ENCODE measurements around the gene FKBP1B.
"Not testable (repeated sequence)": the region's sequence is repeated elsewhere in the genome, so short reads cannot be mapped to it uniquely, and the experiment has no call there.

The FKBP1B gene

GRCh38 chr2:24049485-24050021 is at the start of gene FKBP1B:
Gene FKBP1B, plus strand, starts transcription at chr2:24049741. Its CDS starts 109 bp downstream, at chr2:24049850.
- DNase-seq = peak; percentile 65 to 72
- TF ChIP-seq POLR2A (IDR thresholded peaks at IDR 0.05; ENCODE audit: low read length) (no peak), GATA1 (IDR thresholded peaks at IDR 0.05; ENCODE audit: low read depth, low read length) (no peak)

DNA sequence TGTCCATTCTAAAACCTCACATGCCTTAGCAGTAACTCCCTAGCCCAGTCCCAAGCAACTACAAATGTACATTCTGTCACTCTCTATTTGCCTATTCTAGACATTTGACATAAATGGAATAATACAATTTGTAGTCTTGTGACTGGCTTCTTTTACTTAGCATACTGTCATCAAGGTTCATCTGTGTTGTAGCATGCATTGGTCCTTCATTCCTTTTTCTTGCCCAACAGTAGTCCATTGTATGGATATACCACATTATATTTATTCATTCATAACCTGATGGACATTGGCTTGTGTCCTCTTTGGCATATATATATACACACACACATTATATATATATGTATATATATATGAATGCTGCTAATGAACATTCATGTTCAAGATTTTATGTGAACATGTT is 41.8 kb upstream of the FKBP1B start:
- TF ChIP-seq POLR2A (IDR thresholded peaks at IDR 0.05; ENCODE audit: low read length) = no peak
- TF ChIP-seq GATA1 (IDR thresholded peaks at IDR 0.05; ENCODE audit: low read depth, low read length) = no peak
- no peak for DNase-seq

DNA sequence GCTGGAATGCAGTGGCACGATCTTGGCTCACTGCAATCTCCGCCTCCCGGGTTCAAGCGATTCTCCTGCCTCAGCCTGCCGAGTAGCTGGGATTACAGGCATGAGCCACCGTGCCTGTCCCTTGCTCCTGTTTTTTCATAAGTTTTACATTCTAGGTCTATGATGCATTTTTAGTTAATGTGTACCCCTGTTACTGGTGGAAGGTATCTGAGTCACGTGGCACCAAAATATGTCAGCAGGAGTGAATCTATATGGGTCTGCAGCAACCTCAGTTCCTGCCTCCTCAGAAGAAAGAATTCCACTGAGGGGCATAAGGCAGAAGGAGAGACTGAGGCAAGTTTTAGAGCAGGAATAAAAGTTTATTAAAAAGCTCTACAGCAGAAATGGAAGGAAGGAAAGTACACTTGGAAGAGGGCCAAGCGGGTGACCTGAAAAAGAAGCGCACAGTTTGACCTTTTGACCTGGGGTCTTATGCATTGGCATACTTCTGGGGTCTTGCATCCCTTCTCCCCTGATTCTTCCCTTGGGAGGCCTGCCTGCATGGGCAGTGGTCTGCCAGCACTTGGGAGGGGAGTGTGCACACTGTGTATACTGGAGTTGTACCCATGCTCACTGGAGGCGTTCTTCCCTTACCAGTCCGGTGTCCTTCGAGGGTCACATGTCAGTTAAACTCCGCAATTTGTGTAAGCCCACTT is 40.7 kb upstream of the FKBP1B start:
- no peak for DNase-seq
- TF ChIP-seq POLR2A (IDR thresholded peaks at IDR 0.05; ENCODE audit: low read length) = no peak
- TF ChIP-seq GATA1 (IDR thresholded peaks at IDR 0.05; ENCODE audit: low read depth, low read length) = no peak

DNA sequence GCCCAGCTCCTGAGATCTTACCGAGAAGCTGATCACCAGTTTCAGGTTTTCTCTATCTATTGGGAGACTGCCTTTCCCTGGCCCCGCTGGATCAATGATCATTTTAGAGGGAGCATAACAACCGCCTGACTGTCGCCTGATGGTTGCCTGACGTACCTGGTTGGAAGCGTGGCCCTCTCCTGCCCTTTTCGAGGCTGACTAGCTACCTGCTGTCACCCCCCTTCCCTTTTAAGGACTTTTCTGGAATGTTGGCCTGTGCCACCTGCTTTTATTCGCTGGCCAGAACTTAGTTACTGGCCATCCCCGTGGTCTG is 40.2 kb upstream of the FKBP1B start:
- TF ChIP-seq POLR2A (IDR thresholded peaks at IDR 0.05; ENCODE audit: low read length) (no peak), GATA1 (IDR thresholded peaks at IDR 0.05; ENCODE audit: low read depth, low read length) (no peak)
- DNase-seq = no peak

DNA sequence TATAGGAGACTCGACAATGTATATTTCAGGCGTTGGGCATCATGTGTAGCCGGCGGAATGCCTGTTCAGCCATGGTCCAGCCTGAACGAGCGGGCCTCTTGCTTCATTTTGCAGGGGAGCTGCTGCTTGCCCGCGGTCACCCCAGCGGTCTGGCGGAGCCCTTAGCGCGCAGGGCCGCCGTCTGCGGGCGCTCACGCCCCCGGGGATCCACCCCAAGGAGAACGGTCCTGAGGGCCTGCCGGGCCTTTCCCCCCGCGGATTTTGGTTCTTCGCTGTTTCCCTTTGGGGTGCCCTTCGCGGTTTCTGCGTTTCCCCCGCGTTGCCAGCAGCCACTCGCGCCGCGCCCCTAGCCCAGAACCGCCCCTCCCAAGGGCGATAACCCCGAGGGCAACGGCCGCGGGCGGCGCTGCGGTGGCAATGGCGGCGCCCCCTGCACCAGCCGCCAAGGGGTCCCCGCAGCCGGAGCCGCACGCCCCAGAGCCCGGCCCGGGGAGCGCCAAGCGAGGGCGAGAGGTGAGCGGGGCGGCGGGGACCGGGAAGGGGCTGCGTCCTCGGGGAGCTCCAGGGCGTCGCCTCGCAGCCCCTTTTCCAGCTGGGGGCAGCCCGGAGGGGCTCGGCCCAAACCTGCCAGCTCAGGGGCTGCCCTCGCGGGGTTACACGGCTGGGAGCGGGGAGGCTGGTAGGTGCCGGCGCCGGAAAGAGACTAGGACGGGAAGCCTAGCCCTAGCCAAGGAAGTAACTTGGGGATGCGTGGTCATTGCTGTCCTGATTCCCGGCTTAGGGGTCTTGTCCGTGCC is 39.7 kb upstream of the FKBP1B start, which contains the start of gene MFSD2B:
TSS of gene MFSD2B (plus strand) at position 406 of the 797 bp plus-strand sequence. CDS start at position 418, 12 bp downstream.
- DNase-seq = peak; percentile 87 to 91
- TF ChIP-seq GATA1 (IDR thresholded peaks at IDR 0.05; ENCODE audit: low read depth, low read length) (no peak), POLR2A (IDR thresholded peaks at IDR 0.05; ENCODE audit: low read length) (peak; percentile 80)

DNA sequence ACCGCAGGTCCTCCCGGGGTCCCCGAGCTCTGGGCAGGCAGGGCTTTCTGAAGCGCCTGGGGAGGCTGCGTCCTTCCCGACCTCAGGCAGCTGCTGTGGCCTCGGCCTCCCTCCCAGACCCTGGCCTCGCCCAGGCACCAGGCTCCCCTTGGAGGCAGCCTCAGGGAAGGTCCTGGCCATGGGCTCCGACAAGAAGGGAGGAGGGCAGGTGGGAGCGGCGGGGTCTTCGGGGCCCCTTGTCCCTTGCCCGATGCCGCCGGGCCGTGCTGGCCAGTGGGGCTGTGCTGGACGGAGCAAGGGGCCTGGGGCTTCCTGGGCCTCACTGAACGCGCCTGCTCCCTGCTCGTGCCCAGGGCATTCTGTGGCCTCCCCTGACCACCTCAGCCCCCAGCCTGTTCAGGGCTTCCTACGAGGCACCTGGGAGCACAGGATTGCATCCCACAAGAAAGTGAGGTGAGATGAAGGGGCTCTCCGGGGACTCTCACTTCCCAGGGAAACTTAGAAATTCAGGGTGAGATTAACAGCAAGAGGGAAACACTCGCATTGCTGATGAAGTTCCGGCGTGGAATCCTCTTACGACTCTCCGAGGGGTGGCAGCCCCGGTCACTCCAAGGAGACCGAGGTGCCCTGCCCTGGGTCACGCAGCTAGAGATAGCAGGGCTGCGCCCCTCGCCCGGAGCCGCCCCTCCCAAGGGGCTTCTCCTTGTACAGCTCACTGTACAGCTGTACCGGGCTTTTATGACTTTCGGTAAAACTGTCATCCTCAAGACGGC is 38.9 kb upstream of the FKBP1B start:
- DNase-seq = peak; percentile 88 to 91
- no peak for TF ChIP-seq POLR2A (IDR thresholded peaks at IDR 0.05; ENCODE audit: low read length)
- TF ChIP-seq GATA1 (IDR thresholded peaks at IDR 0.05; ENCODE audit: low read depth, low read length) = no peak

DNA sequence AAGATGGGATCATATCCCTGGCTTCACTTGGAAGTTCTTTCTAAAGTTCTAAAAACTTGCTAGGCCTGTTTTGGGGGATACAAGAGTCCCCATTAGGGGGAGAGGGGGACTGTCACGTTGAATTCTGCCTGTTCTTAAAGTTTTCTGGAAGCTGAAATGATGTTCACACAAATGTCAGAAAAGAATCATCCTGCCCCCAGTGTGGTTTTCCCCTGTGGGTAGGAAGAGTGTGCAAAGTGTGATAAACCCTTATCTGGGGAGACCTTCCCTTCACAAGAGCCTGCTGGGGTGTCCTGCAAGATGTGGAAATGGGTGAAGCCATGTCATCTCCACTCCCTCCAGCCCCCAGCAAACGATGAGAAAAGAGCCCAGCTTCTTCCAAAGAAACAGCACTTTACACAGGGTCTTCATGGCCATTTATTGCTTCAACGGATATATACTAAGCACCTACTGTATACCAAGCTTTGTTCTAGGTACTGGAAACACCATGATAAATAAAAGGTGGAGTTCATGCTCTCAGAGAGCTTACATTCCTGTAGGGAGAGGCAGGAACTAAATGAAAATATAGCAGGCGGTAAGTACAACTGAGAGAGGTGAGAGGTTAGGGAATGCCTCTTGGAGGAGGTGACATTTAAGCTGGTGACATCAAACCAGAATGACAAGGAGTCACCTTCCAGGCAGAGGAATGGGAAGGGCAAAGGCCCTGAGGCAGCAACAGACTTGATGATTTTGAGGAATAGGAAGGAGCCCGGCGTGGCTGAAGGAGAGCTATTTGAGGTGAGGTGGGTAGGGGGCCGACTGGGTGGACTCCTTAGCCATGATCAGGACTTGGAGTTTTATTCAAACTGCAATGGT is 38.1 kb upstream of the FKBP1B start:
- DNase-seq = peak; percentile 97 to 99
- TF ChIP-seq POLR2A (IDR thresholded peaks at IDR 0.05; ENCODE audit: low read length) (peak; percentile 96), GATA1 (IDR thresholded peaks at IDR 0.05; ENCODE audit: low read depth, low read length) (peak; percentile 90)

GRCh38 chr2:24012521-24013188 is 36.9 kb upstream of the FKBP1B start:
- DNase-seq = peak in 1 of 2 experiments; percentile 60
- TF ChIP-seq POLR2A (IDR thresholded peaks at IDR 0.05; ENCODE audit: low read length) (no peak), GATA1 (IDR thresholded peaks at IDR 0.05; ENCODE audit: low read depth, low read length) (no peak)

GRCh38 chr2:24014902-24015301 is 34.6 kb upstream of the FKBP1B start:
- DNase-seq = not testable (repeated sequence)

- no peak for DNase-seq
Measured at GRCh38 chr2:24015562-24016375, 33.8 kb upstream of the FKBP1B start.

GRCh38 chr2:24016376-24016761 is 33.2 kb upstream of the FKBP1B start:
- TF ChIP-seq GATA1 (IDR thresholded peaks at IDR 0.05; ENCODE audit: low read depth, low read length) = no peak
- no peak for TF ChIP-seq POLR2A (IDR thresholded peaks at IDR 0.05; ENCODE audit: low read length)
- peak in 1 of 2 experiments; percentile 26 for DNase-seq

More at GRCh38 chr2:24015562-24016375, 33.8 kb upstream of the FKBP1B start:
- TF ChIP-seq POLR2A (IDR thresholded peaks at IDR 0.05; ENCODE audit: low read length) (peak; percentile 25), GATA1 (IDR thresholded peaks at IDR 0.05; ENCODE audit: low read depth, low read length) (no peak)
